GM20000 (cell line): ENCODE measurements around the gene COL6A1.

ENCODE experiments used
- DNase-seq: peaks from one replicate; pipeline ENCODE4 v3.0.0; 2012; ENCODE audit warnings: low spot score
- CTCF ChIP-seq: IDR thresholded peaks from 2 replicates; pipeline ENCODE4 v1.5.1; 2012; ENCODE audit warnings: mild to moderate bottlenecking, control low read depth; ENCODE audit errors: extremely low read depth, missing control alignments

COL6A1 gene

GRCh38 chr21:45970674-45971615, 10.6 kb upstream of the COL6A1 start:
- peak; percentile 78 for DNase-seq
- TF ChIP-seq CTCF = peak; percentile 77

- DNase-seq = no peak
- TF ChIP-seq CTCF = no peak
Observed at GRCh38 chr21:45971616-45972352, 9.8 kb upstream of the COL6A1 start.

- no peak for DNase-seq
- TF ChIP-seq CTCF = no peak
Observed at GRCh38 chr21:45972353-45972715, 9.2 kb upstream of the COL6A1 start.

GRCh38 chr21:45972716-45973474, 8.7 kb upstream of the COL6A1 start:
- DNase-seq = peak; percentile 35

GRCh38 chr21:45973475-45974072, 8.0 kb upstream of the COL6A1 start:
- peak; percentile 49 for TF ChIP-seq CTCF
- DNase-seq = peak; percentile 91

More at GRCh38 chr21:45972716-45973474, 8.7 kb upstream of the COL6A1 start:
- no peak for TF ChIP-seq CTCF

GRCh38 chr21:45974073-45975019, 7.2 kb upstream of the COL6A1 start:
- TF ChIP-seq CTCF = no peak
- DNase-seq = no peak
